GM12891 (cell line): ENCODE data around the gene ITIH2.
A peak's percentile ranks its signal among the peaks of the same experiment; 100 is the strongest.

ENCODE experiments used
- POLR2A ChIP-seq: IDR thresholded peaks from 2 replicates; pipeline ENCODE4 v1.6.1; 2011; ENCODE audit warnings: low read depth, low read length, control low read depth
- POLR2AphosphoS5 ChIP-seq: IDR thresholded peaks from 2 replicates; pipeline ENCODE4 v1.6.1; 2011; ENCODE audit warnings: low read depth, low read length, control low read depth
- POU2F2 ChIP-seq: IDR thresholded peaks from 2 replicates; pipeline ENCODE4 v1.6.1; 2011; ENCODE audit warnings: low read depth, mild to moderate bottlenecking, control low read depth, low read length, moderate library complexity
- SPI1 ChIP-seq: IDR thresholded peaks from 2 replicates; pipeline ENCODE4 v1.6.1; 2011; ENCODE audit warnings: low read depth, low read length, control low read depth
- TAF1 ChIP-seq: IDR thresholded peaks from 2 replicates; pipeline ENCODE4 v1.6.1; 2011; ENCODE audit warnings: low read depth, low read length, control low read depth

DNA sequence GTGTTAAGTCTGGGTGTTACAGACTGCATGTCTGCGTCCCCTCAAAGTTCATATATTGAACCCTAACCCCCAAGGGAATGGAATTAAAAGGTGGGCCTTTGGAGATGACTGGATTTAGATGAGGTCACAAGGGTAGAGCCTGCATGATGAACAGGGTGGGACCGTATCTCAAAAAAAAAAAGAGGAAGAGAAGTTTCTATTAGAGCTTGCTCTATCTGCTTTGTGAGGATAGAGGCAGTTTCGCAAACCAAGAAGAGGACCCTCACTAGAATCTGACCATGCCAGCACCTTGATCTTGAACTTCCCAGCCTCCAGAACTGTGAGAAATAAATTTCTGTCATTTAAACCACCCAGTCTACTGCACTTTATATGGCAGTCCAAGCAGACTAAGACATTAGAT, 83.3 kb downstream of the ITIH2 start:
- TF ChIP-seq POLR2A (no peak), POLR2AphosphoS5 (no peak), TAF1 (no peak), SPI1 (peak; percentile 46; the same call in 1 of the 2 replicates), POU2F2 (no peak)
